ENCODE data around the gene ACKR1. TPM values are rescaled to one million over a fixed set of nuclear protein-coding genes. Genes with fewer than 3 reads are reported as not detected.
A peak's percentile ranks its signal among the peaks of the same experiment; 100 is the strongest.

The ACKR1 gene
- total RNA-seq, 1 experiment from 2014 or later: not detected

DNA sequence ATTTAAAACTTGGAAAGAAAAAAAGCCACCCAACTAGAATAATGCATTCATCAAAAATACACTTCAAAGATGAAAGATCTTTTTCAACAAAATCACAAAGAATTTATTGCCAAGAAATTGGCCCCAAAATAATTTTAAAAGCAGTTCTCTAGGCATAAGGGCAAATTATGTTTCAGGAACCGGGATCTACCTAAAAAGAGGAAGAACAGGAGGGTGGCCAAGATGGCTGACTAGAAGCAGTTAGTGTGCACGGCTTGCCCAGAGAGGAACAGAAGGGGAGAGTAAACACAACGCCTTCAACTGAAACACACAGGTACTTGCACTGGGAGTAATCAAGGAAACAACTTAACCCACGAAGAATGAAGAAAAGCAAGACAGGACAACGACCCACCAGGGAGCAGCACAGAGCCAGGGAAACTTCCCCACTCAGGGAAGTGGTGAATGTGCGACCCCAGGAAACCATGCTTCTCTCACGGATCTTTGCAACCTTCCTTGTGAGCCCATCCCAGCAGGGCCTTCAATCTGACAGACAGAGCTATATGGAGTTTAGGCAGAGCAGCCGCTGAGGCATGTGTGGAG is 46.1 kb downstream of the ACKR1 start:
- H3K36me3 ChIP-seq (ENCODE audit: insufficient read depth, low read length): no peaks in the 10 kb centered on the region
- no peaks in the 10 kb centered on the region for H3K27me3 ChIP-seq (ENCODE audit: low read length)
- no peaks in the 10 kb centered on the region for H3K4me1 ChIP-seq (ENCODE audit: low read length)
- H3K79me2 ChIP-seq (ENCODE audit: low read length): no peaks in the 10 kb centered on the region
- H3K9me3 ChIP-seq (ENCODE audit: low read length): no peaks in the 10 kb centered on the region
- no peak overlapping the region for H3K27ac ChIP-seq (ENCODE audit: low read length)
- H3K4me3 ChIP-seq (ENCODE audit: low read length): no peak overlapping the region
- no peak for DNase-seq
- H3K9ac ChIP-seq (ENCODE audit: low read length): no peak overlapping the region
- H3K4me2 ChIP-seq (ENCODE audit: low read depth, low read length, poor library complexity, severe bottlenecking): no peak overlapping the region
- no peaks in the 10 kb centered on the region for H4K20me1 ChIP-seq (ENCODE audit: insufficient read depth, low read depth, low read length)
- no peaks in the 10 kb centered on the region for H3K9me2 ChIP-seq (replicated peaks; ENCODE audit: insufficient read depth, low read length)
- H2AFZ ChIP-seq (ENCODE audit: low read length): peak overlapping the region; percentile 1; the same call in 1 of the 2 replicates

Small RNAs within 50 kb of the gene (small RNA-seq; reads per million reads assigned to genes)
- not detected for gene RNA5SP60

Other genes starting within 250 kb of the ACKR1 start
- gene IFI16, start 195.0 kb upstream of the ACKR1 start, total RNA-seq (2014; rRNA removed; shearing (Covaris generic); ENCODE audit: low replicate concordance): 31.9 and 36.3 TPM in 2 replicates
- 1.7 and 2.1 TPM in 2 replicates for gene AIM2, start 128.1 kb upstream of the ACKR1 start, total RNA-seq (2014; rRNA removed; shearing (Covaris generic); ENCODE audit: low replicate concordance)
- gene CADM3, start 33.3 kb upstream of the ACKR1 start, total RNA-seq (2014; rRNA removed; shearing (Covaris generic); ENCODE audit: low replicate concordance): not detected in 2 replicates
- gene FCER1A, start 97.5 kb downstream of the ACKR1 start, total RNA-seq (2014; rRNA removed; shearing (Covaris generic); ENCODE audit: low replicate concordance): not detected in 2 replicates
- gene OR10J4, start 227.3 kb downstream of the ACKR1 start, total RNA-seq (2014; rRNA removed; shearing (Covaris generic); ENCODE audit: low replicate concordance): not detected in 2 replicates
- 0.11 TPM in 1 of 2 replicates, not detected in the other for gene OR10J1, start 234.8 kb downstream of the ACKR1 start, total RNA-seq (2014; rRNA removed; shearing (Covaris generic); ENCODE audit: low replicate concordance)

Data from Karpas-422 (cell line).